ENCODE measurements around the gene WNT4. TPM values are rescaled to one million over a fixed set of nuclear protein-coding genes. Genes with fewer than 3 reads are reported as not detected.

Gene WNT4
- total and polyA plus RNA-seq, 9 donors, result 1.4 to 5.0 (median 3.7) TPM

DNA sequence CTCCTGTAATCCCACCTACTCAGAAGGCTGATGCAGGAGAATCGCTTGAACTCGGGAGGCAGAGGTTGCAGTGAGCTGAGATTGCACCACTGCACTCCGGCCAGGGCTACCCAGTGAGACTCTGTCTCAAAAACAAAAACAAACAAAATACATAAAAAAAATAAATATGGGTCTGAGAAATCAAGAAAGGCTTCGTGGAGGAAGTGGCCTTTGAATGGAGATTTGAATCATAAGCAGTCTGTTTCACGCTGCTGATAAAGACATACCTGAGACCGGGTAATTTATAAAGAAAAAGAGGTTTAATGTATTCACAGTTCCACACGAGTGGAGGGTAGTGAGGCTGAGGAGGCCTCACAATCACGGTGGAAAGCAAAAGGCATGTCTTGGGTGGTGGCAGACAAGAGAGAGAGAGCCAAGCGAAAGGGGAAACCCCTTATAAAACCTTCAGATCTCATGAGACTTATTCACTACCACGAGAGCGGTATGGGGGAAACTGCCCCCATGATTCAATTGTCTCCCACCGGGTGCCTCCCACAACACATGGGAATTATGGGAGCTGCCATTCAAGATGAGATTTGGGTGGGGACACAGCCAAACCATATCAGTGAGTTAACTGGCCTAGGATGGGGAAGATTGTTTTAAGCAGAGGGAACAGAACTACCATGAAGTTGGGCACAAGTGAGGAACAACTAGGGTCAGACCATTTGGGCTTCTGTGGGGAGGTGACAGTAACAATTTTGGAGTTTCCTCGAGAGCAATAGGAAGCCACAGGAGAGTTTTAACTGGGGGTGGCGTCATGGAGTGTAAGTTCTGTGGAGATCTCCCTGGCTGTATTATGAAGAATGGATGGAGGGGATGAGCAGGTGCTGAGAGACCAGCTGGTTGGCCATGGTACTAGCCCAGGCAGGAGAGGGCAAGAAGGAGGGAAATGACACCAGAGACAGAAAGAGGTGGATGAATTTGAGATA, 22.2 kb upstream of the WNT4 start:
- no peak overlapping the region for H3K27ac ChIP-seq (ENCODE audit: low read length)
- peaks cover 4% of the 10 kb centered on the region for H3K27me3 ChIP-seq (ENCODE audit: control insufficient read depth, insufficient read depth, low read length)
- H3K4me3 ChIP-seq (ENCODE audit: low read length), result no peak overlapping the region
- H3K4me1 ChIP-seq (ENCODE audit: control insufficient read depth, insufficient read depth, low read length), result peaks cover 2% of the 10 kb centered on the region
- H3K9me3 ChIP-seq (replicated peaks; ENCODE audit: control insufficient read depth, low read depth, low read length), result no peaks in the 10 kb centered on the region
- H3K36me3 ChIP-seq (ENCODE audit: control insufficient read depth, insufficient read depth, low read length), result no peaks in the 10 kb centered on the region
- DNase-seq, result no peak
- WGBS (ENCODE audit: insufficient coverage), result 85% methylated on average over 7 of the region's 14 CpGs

DNA sequence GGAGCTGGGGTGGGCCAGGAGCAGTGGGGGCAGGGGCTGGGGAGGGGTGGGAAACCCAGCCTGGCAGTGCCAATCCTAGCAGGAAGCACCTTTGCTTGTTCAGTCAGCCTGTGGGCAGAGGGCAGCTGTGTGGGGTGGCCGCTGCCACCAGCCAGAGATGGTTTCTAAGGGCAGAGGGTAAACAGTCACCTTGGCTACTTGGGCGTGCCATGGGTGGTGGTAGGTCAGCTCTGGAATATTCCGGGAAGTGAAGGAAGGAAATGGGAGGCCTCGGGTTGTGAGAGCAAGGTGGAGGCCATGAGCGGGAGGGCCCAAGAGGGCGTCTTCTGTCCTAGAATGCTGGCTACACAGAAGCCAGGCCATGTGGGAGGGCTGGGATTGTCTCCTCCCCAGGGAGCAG, 20.7 kb upstream of the WNT4 start:
- Histone ChIP-seq H3K9me3 (replicated peaks; ENCODE audit: control insufficient read depth, low read depth, low read length) (no peaks in the 10 kb centered on the region), H3K27me3 (ENCODE audit: control insufficient read depth, insufficient read depth, low read length) (peaks cover 4% of the 10 kb centered on the region), H3K27ac (ENCODE audit: low read length) (no peak overlapping the region), H3K4me1 (ENCODE audit: control insufficient read depth, insufficient read depth, low read length) (peaks cover 2% of the 10 kb centered on the region), H3K36me3 (ENCODE audit: control insufficient read depth, insufficient read depth, low read length) (no peaks in the 10 kb centered on the region), H3K4me3 (ENCODE audit: low read length) (no peak overlapping the region)
- DNase-seq, result no peak
- WGBS (ENCODE audit: insufficient coverage), result 64% methylated on average over 6 of the region's 6 CpGs

DNA sequence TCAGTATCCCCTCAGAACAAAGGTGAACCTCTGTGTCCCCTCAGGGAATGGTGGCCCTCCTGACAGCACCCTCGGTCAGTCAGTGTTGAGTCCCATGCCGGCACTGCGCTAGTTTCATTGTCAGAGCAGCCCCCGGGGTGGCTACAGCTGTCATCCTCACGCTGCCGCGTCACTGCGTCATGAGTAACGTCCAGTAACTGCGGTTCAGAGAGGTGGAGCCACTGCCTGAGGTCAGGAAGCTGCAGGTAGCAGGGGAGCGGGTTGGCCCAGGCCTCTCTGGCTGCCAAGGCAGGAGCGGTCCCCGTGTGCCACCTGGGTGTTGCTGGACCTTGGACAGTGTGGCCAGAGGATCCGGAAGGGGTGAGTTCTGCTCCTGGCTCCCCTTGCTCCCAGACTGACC, 20.2 kb upstream of the WNT4 start:
- Histone ChIP-seq H3K4me1 (ENCODE audit: control insufficient read depth, insufficient read depth, low read length) (peaks cover 2% of the 10 kb centered on the region), H3K4me3 (ENCODE audit: low read length) (no peak overlapping the region), H3K27me3 (ENCODE audit: control insufficient read depth, insufficient read depth, low read length) (peaks cover 4% of the 10 kb centered on the region), H3K36me3 (ENCODE audit: control insufficient read depth, insufficient read depth, low read length) (no peaks in the 10 kb centered on the region), H3K9me3 (replicated peaks; ENCODE audit: control insufficient read depth, low read depth, low read length) (no peaks in the 10 kb centered on the region), H3K27ac (ENCODE audit: low read length) (no peak overlapping the region)
- 81% methylated on average over 14 of the region's 14 CpGs for WGBS (ENCODE audit: insufficient coverage)
- no peak for DNase-seq

DNA sequence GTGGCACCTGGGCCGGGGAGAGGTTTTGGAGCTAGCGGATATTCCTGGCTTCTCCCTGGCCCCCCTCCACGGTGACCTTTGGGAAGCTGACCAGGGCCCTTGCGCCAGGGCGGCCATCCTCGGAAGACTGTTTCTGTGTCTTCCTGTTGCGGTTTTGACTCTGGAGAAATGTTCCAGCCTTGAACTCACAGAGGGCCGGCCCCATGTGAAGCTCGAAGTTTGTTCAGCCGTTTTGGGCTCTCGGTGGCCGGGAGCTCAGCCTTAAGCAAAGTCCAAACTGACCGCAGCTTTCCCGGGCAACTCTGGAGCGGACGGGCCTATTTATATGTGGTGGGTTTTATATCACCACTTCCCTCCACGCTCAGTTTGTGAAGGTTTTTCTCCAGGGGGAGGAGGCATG, 17.0 kb upstream of the WNT4 start:
- peaks cover 4% of the 10 kb centered on the region for H3K27me3 ChIP-seq (ENCODE audit: control insufficient read depth, insufficient read depth, low read length)
- no peak overlapping the region for H3K4me3 ChIP-seq (ENCODE audit: low read length)
- H3K9me3 ChIP-seq (replicated peaks; ENCODE audit: control insufficient read depth, low read depth, low read length), result no peaks in the 10 kb centered on the region
- peaks cover 2% of the 10 kb centered on the region for H3K4me1 ChIP-seq (ENCODE audit: control insufficient read depth, insufficient read depth, low read length)
- 63% methylated on average over 9 of the region's 17 CpGs for WGBS (ENCODE audit: insufficient coverage)
- H3K36me3 ChIP-seq (ENCODE audit: control insufficient read depth, insufficient read depth, low read length), result no peaks in the 10 kb centered on the region
- no peak overlapping the region for H3K27ac ChIP-seq (ENCODE audit: low read length)
- DNase-seq, result no peak

DNA sequence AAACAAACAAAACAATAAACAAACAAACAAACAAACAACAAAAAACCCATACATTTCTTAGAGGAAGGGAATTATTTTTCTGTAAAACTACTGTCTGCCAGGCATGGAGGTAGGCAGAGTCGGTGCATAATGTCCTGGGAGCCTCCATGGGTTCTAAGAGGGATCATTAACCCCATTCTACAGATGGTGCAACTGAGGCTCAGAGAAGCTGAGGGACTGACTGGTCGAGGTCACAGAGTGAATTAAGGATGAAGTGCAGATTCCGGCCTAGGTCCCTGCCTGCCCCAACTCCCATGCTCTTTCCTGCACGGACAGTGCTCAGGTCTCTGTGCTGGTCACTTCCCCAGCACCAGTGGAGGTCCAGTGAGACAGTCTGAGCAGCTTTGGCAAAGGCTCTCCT, 15.8 kb upstream of the WNT4 start:
- DNase-seq, result no peak
- Histone ChIP-seq H3K27me3 (ENCODE audit: control insufficient read depth, insufficient read depth, low read length) (peaks cover 4% of the 10 kb centered on the region), H3K9me3 (replicated peaks; ENCODE audit: control insufficient read depth, low read depth, low read length) (no peaks in the 10 kb centered on the region), H3K27ac (ENCODE audit: low read length) (no peak overlapping the region), H3K36me3 (ENCODE audit: control insufficient read depth, insufficient read depth, low read length) (no peaks in the 10 kb centered on the region), H3K4me3 (ENCODE audit: low read length) (no peak overlapping the region), H3K4me1 (ENCODE audit: control insufficient read depth, insufficient read depth, low read length) (peaks cover 9% of the 10 kb centered on the region)
- WGBS (ENCODE audit: insufficient coverage), result 72% methylated on average over 3 of the region's 4 CpGs

DNA sequence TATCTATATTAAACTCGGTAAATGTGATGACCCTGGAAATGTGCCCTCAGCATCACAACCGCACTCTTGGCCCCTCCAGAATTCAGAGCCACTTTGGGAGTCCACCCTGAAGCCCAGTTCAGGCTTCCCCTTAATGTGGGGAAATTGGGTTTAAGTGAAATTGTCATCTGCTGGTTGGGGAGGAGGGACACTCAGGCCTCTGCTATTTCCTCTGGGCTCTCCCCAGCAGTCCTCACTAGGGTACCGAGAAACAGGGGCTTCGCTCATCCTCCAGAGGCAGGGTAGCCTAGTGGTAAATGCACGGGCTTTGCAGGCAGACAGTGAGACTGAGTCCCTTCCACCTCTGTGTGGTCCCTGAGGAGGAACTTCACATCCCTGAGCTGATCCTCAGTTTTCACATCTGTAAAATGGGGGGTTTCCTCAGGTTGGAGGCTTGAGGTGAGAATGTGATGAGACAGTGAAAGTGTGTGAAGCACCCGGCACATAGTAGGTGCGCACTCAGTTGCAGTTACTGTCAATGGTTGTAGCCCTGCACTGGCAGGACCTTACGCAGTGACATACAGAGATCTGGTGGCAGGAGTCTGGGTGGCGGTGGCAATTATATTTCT, 14.6 kb upstream of the WNT4 start:
- H3K27me3 ChIP-seq (ENCODE audit: control insufficient read depth, insufficient read depth, low read length), result peaks cover 3% of the 10 kb centered on the region
- no peak overlapping the region for H3K27ac ChIP-seq (ENCODE audit: low read length)
- no peaks in the 10 kb centered on the region for H3K36me3 ChIP-seq (ENCODE audit: control insufficient read depth, insufficient read depth, low read length)
- no peaks in the 10 kb centered on the region for H3K9me3 ChIP-seq (replicated peaks; ENCODE audit: control insufficient read depth, low read depth, low read length)
- peaks cover 12% of the 10 kb centered on the region for H3K4me1 ChIP-seq (ENCODE audit: control insufficient read depth, insufficient read depth, low read length)
- no peak overlapping the region for H3K4me3 ChIP-seq (ENCODE audit: low read length)
- 90% methylated on average over 6 of the region's 9 CpGs for WGBS (ENCODE audit: insufficient coverage)
- DNase-seq, result no peak

DNA sequence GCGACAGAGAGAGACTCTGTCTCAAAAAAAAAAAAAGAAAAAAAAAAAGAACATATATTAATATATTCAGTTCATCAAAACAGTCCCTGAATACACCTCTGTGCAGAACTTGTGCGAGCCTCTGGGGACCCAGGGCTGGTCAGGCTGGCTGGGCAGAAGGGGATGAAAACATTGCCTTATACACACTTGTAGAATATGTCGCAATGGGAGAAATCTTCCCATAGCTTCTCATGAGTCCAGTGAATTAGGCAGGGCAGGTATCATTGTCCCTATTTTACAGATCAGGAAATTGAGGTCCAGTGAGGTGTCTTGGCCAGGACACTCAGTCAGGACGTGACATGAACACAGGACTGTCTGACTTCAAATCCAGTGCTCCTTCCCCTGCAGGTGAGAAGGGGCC, 12.6 kb upstream of the WNT4 start:
- Histone ChIP-seq H3K4me1 (ENCODE audit: control insufficient read depth, insufficient read depth, low read length) (peaks cover 10% of the 10 kb centered on the region), H3K4me3 (ENCODE audit: low read length) (no peak overlapping the region), H3K36me3 (ENCODE audit: control insufficient read depth, insufficient read depth, low read length) (no peaks in the 10 kb centered on the region), H3K9me3 (replicated peaks; ENCODE audit: control insufficient read depth, low read depth, low read length) (no peaks in the 10 kb centered on the region), H3K27me3 (ENCODE audit: control insufficient read depth, insufficient read depth, low read length) (no peaks in the 10 kb centered on the region), H3K27ac (ENCODE audit: low read length) (no peak overlapping the region)
- no peak for DNase-seq
- WGBS (ENCODE audit: insufficient coverage), result no CpG with 5 or more reads among the region's 4 CpGs

DNA sequence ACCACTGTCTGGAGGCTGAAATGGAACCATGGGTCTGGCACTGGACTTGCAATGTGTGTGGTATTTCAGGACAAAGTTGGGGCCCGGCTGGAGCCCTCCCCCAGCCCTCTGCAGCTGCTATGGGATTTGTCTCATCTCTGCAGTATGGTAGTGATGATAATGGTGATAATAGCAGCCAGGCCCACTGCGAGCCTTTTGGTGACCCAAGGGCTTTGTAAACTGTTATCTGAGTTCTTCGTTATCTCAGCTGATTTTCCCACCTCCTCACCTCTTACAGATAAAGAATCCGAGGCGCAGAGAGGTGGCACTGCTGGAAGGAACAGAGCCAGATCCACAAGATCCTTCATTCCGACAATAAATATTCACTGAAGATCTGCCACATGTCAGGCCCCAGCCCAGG, 11.7 kb upstream of the WNT4 start:
- Histone ChIP-seq H3K9me3 (replicated peaks; ENCODE audit: control insufficient read depth, low read depth, low read length) (no peaks in the 10 kb centered on the region), H3K27me3 (ENCODE audit: control insufficient read depth, insufficient read depth, low read length) (no peaks in the 10 kb centered on the region), H3K36me3 (ENCODE audit: control insufficient read depth, insufficient read depth, low read length) (no peaks in the 10 kb centered on the region), H3K4me1 (ENCODE audit: control insufficient read depth, insufficient read depth, low read length) (peaks cover 9% of the 10 kb centered on the region), H3K4me3 (ENCODE audit: low read length) (no peak overlapping the region), H3K27ac (ENCODE audit: low read length) (no peak overlapping the region)
- DNase-seq, result no peak
- WGBS (ENCODE audit: insufficient coverage), result 80% methylated on average over 1 of the region's 6 CpGs

DNA sequence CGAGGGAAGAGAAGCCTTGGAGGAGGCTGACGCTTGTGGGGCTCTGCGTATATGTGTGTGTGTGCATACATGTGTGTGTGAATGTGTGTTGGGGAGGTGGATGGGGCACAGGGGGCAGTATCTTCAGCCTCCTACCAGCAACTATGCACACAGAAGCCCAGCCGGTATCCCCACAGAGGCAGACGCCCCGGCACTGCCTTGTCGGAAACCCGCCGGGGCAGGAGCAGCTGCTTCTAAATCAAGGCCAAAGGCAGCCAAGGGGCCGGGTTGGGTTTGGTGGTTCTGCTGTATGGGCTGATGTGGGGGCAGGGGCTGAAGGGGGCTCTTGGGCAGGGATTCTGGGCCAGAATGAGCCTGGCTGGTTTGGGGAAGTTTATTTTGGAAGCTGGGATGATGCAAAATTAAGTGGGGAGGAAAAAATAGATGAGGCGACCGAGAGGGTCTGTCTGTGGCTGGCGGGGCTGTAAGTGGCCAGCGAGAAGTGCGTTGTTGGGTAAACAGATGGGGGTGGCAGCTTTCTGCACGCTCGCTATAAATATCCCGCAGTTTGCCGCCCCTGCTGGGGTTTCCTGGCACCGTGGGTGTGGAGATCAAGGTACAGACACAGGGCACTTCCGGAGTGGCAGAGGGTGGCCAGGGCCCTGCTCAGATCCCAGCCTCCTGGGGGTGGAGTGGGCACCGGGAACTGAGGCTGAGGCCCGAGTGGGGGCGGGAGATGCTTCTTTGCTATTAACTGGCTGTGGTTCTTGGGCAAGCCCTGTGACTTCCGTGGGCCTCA, 11.0 kb upstream of the WNT4 start:
- WGBS (ENCODE audit: insufficient coverage), result 69% methylated on average over 17 of the region's 25 CpGs
- no peak for DNase-seq
- Histone ChIP-seq H3K4me3 (ENCODE audit: low read length) (no peak overlapping the region), H3K9me3 (replicated peaks; ENCODE audit: control insufficient read depth, low read depth, low read length) (no peaks in the 10 kb centered on the region), H3K4me1 (ENCODE audit: control insufficient read depth, insufficient read depth, low read length) (peaks cover 9% of the 10 kb centered on the region), H3K27me3 (ENCODE audit: control insufficient read depth, insufficient read depth, low read length) (peaks cover 2% of the 10 kb centered on the region), H3K27ac (ENCODE audit: low read length) (no peak overlapping the region), H3K36me3 (ENCODE audit: control insufficient read depth, insufficient read depth, low read length) (no peaks in the 10 kb centered on the region)

DNA sequence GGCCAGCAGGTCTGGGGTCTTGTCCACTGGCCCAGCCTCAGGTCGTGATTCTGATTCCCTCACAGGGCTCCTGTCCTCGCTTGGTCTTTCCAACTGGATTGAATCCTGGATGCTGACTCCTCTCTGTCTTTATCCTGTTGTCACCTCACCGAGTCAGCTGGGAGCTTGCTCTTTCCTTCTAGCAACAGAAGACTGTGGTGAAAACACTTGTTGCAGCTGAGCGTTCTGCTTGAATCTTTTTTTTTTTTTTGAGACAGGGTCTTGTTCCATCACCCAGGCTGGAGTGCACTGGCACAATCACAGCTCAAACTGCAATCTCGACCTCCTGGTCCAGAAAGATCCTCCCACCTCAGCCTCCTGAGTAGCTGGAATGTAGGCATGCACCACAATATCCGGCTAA, 8.0 kb upstream of the WNT4 start:
- Histone ChIP-seq H3K4me1 (ENCODE audit: control insufficient read depth, insufficient read depth, low read length) (peaks cover 9% of the 10 kb centered on the region), H3K36me3 (ENCODE audit: control insufficient read depth, insufficient read depth, low read length) (no peaks in the 10 kb centered on the region), H3K4me3 (ENCODE audit: low read length) (no peak overlapping the region), H3K9me3 (replicated peaks; ENCODE audit: control insufficient read depth, low read depth, low read length) (no peaks in the 10 kb centered on the region), H3K27me3 (ENCODE audit: control insufficient read depth, insufficient read depth, low read length) (peaks cover 12% of the 10 kb centered on the region), H3K27ac (ENCODE audit: low read length) (no peak overlapping the region)
- no peak for DNase-seq
- WGBS (ENCODE audit: insufficient coverage), result 56% methylated on average over 3 of the region's 6 CpGs

All from muscle of leg (tissue), 11 donors.